GM19467 (cell line): ENCODE measurements around the gene GRIFIN.
A peak's percentile ranks its signal among the peaks of the same experiment; 100 is the strongest.
"Not testable (repeated sequence)": the region's sequence is repeated elsewhere in the genome, so short reads cannot be mapped to it uniquely, and the experiment has no call there.

Source experiments
- ATAC-seq: cut with Tn5 transposase; IDR thresholded peaks from one replicate; pipeline ENCODE4 v1.9.1; 2021; ENCODE audit warnings: mild to moderate bottlenecking, moderate library complexity; ENCODE audit not compliant: unreplicated experiment

GRIFIN gene

DNA sequence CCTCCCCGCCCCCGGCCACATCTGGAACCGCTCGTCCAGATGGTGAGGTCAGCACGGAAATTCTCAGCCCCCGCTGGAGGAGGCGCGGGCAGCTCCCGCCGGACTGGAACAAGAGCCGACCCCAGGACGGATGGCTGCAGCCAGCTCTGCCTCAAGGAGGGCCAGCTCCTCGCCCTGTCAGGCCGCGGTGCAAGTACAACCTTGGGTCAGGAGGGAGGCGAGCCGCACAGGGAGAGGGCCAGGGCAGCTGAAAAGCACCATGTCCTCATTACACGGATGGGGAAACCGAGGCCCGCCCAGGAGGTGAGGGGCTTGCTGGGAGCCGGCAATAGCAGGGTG is 3.8 kb upstream of the GRIFIN start:
- ATAC-seq = no peak

DNA sequence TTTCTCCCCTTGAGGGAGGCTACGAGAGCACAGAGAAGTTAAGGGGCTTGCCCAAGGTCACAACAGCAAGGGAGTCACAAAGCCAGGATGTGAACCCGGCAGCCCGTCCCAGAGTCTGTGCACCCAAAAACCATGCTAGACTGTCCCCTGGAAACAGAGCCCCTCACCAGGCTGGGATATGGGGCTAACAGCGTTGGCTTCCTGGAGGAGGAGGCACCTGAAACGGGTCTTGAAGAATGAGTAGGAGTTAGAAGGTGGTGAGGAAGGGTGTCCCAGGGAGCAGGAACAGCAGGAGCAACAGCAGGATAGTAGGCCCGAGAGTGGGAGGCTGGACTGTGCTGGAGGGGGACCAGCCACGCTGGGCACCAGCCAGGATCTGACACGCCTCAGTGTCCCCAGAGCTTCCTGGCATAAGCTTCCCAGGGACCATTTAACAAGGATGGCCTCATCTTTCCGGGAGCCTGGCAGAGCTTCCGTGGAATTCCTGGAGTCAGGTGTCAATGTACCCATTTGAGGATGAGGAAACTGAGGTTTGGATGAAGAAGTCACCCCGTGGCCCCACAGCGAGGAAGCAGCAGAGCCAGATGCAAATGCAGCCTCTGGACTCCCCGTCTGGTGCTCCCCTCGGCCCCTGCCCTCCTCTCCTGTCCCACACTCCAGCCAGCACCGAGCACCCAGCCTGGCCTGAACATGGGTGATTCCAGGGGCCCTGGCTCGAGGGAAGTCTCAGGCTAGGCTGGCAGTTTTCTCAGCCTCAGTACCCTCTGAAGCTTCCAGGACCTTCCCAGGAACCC is 3.3 kb upstream of the GRIFIN start:
- no peak for ATAC-seq

DNA sequence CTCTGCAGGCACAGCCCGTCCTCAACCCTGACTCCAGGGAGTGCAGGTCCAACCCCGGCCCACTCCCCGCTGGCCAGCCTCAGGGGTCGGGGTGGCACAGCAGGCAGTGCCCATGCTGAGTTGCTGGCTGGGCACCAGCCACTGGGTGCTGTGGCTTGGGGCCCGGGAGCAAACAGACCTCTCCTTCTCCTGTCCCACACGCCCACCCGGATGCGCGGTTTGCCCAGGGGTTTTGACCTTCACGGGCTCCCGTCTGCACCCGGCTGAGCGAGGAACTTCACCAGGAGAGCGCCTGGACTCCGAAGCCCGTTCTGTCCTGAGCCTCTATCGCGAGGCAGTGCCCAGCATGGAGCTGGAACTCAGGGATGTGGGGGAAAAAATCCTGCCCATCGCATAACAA is 2.6 kb upstream of the GRIFIN start:
- no peak for ATAC-seq

DNA sequence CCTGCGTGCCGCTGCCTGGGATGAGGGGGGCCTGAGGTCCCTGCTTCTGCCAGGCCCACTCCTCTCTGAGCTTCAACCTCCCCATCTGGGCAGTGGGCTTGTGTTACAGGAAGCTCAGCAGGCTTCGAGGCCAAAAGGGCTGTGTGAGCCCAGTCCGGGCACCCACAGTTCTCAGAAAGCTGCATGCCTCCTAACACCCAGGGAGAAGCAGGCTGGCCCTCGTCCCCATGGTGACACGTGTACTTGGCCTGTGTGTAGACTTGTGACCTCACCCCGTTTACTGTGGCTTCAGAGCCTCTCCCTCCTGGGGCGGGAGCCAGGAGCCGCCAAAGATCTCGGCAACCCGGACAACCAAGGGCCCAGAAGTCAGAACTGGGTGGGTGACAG is 2.2 kb upstream of the GRIFIN start:
- no peak for ATAC-seq

DNA sequence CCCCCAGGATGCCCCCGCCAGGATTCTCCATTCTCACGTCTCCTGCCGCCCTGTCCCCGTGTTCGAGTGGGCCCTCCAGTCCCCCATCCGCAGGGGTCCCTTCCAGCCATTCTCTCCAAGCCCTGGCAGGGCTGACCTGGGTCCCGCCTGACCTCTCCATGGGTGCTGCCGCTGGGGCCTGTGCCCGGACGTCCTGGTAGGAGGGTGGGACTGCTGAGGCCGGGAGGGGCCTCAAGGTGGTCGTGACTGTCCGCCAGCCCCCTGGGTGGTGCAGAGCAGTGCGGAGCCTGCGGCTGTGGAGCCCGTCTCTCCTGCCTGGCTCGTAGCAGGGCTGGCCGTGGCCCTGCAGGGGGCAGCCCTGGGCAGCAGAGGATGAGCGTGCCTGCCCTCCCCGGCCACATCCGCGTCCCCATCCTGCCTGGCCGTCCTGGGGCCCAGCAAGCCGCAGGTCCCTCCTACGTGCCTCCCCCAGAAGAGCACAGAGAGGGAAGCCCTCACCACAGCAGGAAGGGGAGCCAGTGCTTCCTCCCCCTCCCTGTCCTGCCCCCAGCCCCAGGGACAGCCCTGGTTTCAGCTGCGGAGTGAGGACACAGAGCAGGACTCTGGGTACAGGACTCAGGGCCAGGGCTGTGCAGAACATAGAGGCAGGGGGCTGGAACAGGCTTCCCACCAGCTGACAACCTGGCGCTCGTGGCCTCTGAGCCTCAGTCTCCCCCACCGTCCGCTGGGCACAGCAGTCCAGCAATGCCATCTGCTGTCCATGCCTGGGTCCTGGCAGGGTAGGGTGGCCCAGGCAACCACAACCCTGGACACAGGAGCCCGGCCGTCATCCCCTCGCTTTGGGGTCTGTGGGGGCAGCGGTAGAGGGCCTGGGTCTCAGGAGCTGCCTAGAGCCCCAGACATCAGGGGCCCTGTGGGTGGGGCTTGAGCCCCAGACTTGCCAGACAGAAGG is 1.5 kb upstream of the GRIFIN start:
- ATAC-seq = peak; percentile 55

DNA sequence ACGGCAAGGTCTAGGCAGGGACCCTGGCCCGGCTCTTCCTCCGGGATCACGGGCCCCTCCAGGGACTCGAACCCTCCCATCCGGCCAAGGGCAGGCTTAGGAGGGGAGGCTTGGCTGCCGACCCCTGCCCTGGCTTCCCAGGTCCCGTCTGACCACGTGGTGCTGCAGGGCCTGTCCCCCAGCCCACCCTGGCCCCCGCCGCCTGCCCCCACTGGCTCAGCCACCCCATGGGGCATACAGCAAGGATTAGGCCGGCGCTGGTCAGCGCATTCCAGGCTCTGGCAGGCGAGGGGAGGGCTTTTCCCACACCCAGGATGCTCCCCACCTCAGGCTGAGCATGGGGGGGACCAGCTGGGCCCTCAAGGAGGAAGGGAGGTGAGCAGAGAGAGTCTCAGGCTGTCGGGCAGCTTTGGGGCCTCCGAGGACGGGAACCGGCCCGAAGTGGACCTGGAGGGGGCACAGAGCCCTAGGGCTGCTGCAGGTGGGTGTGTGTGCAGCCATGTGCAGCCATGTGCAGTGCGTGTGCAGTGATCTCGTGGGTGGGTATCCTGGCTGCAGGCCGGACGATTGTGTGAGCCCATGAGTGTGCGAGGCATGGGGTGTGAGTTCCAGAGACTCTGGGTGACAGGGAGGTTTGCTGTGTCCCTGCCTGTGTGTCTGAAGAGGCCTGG is 713 bp upstream of the GRIFIN start:
- no peak for ATAC-seq

DNA sequence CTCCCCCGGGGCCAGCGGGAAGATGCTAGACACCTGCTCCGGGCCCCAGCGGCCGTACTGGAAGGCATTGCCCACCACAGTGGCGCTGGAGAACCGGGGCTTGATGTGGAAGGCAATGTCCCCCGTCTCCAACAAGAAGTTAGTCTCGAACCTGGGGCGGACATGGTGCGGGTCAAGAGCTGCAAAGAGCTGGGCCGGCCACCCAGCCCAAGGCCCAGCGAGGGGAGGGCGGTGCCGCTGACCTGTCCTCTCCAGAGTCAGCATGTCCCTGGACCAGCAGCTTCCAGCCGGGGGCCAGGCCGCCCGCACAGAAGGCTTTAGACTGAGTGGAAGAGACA is 551 bp downstream of the GRIFIN start:
- ATAC-seq = no peak

DNA sequence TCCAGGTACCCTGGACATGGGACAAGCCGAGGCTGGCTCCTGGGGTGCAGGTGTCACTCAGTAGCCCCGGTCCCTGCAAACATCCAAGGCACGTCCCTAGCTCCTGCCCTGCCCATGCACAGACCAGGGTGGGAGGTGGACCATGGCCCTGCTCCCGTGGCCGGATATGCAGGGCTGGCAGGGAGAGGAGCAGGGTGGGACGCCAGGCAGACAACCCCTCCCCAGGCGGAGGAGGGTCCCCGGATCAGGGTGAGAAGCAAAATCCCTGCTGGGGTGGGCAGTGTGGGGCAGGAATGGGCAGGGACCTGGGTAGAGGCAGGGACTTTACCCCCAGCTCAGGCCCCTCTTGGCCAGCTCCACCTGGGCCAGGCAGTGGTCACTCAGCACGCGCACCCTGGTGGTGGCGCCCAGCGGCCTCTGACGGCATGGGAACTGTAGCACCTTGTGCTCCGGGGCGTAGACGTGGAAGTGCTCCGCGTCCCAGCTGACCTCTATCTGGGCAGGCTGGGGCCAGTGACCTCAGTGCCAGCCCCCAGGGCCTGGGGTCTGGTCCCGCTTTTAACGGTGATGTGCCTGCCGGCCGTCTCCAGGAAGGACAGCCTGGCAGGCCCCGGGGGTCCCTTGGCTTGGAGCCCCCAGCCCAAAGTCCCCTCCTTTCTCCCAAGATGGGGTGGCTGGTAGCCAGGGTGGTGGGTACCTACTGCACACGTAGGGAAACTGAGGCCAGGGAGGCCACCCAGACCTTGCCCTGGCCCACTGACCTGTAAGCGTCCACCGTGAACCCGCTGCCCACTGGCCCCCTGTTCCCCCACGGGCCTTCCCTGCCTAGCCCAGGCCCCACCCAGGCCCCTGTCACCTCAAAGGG is 1.2 kb downstream of the GRIFIN start:
- no peak for ATAC-seq

DNA sequence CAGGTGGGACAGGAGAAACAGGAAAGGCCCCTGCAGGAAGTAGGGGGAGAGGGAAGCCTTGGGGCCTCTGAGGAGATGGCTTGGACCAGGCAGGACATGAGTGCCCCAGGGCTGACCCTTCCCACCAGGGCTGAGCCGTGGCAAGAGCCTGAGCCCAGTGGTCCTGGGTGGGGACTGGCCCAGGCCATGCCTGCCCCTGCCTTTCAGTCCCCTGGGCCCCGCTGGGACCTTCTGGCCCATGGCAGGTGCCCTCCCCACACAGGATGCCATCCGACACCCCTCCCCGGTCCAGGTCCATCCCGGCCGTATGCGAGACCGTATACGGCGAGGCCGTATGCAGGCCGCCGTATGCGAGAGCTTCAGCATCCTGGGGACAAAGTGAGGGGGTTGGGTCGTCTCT is 2.0 kb downstream of the GRIFIN start:
- no peak for ATAC-seq

DNA sequence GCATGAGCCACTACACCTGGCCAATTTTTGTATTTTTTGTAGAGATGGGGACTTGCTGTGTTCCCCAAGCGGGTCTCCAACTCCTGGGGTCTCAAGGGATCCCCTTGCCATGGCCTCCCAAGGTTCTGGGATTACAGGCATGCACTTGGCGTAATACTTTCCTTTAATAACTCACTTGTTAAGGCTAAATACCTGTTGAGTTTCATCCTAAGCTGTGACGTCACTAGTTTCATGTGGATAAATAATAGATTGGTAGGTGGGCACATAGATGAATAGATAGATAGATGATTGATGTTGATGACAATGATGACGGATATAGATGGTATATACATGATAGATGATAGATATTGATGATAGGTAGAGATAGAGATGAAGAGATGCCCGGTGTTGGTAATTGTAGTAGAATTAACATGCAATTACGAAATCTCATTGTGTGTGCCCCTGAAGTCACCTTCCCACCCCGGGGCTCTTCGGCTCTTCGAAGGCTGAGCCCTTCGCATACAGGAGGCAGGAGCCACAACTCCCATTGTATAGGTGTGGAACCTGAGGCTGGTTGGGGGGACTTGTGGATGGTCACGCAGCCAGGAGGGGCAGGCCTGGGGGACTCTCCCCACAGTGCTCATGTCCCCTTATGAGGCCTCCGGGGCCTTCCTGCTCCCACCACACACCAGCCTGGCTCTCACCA is 2.6 kb downstream of the GRIFIN start:
- ATAC-seq = no peak

DNA sequence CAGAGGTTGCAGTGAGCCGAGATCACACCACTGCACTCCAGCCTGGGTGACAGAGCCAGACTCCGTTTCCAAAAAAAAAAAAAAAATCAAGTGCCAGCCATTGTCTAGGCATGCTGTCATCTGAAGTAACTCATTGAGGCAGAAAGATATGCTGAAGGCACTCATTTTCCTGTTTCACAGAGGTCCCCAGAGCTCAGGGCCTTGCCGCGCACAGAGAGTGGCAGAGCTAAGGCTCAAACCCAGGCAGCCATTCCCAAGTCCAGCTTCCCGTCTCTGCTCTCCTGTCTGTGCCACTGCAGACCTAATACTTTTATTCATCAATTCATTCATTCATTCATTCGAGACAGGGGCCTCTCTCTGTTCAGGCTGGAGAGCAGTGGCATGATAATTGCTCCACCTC is 3.5 kb downstream of the GRIFIN start:
- ATAC-seq = no peak

DNA sequence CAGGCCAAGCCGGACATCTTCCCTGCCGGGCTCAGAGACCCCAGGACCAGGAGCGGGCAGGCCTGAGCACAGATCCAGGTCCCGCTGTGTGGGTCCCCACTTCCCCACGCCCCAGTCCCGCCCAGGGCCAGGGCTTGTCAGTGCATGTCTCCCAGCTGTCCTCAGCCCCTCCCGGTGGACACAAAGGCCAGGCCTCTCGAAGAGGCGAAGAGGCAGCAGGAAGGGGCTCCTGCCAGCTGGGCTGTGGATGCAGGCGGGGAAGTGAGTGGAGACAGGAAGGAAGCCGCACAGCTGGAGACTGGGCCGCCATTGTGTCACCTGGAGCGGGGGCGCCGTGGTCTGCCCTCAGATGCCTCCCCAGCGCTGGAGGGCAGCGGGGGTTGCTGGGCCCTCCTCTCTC is 4.8 kb downstream of the GRIFIN start:
- ATAC-seq = no peak

DNA sequence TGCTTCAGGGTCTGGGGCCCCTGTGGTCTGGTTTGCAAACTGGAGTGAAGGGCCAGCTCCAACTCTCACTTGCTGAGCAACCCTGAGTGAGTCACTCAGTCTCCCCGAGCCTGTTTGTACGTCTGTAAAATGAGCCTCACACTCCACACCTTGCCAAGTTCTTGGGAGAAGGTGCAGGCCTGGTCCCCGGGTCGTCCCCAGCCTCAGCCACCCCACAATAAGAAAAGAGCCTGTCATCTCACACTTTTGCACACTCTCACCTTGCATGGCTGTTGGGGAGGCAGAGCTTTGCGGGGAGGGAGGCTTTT is 5.2 kb downstream of the GRIFIN start:
- ATAC-seq = no peak

DNA sequence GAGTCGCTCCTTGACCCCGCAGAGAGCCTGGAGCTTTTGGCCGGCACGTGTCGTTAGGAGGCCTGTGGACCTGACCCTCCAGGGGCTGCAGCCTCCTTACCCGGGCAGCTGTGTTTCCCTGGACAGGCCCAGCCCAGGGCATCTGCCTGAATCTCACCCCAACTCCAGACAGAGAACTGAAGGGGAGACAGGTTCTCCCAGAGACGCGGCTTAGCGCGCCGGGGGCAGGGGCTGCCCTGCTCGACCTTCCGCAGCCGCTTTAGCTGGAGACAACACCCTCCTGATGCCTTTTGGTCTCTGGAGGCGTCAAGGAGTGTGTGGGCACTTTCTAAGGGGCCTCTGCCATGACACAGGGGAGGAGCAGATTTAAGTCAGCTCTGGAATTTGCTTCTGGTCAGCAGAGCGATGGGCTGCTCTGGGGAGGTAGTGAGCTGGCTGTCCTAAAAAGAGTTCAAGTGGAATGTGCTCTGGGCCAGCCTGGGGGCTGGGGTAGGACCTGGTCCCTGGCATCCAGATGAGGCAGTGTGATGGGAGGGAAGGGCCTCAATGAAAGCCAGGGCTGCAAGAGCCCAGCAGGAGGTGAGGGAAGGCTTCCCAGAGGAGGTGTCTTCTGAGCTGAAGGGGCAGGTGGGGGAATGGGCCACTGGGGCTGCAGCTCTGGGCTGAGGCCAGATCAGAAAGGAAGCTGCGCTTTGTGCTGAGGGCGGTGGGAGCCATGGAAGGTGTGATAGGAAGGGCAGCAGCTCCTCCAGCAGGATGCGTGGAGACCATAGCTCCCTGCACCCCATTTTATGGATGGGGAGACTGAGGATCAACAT is 5.8 kb downstream of the GRIFIN start:
- ATAC-seq = no peak

DNA sequence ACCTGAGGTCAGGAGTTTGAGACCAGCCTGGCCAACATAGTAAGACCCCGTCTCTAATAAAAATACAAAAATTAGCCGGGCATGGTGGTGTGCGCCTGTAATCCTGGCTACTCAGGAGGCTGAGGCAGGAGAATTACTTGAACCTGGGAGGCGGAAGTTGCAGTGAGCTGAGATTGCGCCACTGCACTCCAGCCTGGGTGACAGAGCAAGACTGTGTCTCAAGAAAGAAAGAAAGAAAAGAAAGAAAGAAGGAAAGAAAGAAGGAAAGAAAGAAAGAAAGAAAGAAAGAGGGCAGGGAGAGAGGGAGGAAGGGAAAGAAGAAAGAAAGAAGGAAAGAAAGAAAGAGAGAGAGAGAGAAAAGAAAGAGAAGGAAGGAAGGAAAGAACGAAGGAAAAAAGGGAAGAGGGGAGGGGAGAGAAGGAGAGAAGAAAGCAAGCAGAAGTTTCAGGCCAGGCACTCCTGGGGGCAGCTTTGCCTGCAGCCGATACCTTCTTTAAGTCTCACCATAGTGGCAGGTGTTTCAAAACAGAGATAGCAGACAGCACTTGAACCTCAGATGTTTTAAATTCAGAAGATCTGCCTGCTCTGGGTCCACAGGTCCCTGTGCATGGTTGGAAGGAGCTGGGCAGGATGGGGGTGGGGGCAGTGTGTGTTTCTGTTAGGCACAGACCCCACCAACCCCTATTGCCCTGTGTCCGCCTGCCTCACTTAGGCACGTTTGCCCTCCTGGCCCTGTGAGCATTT is 6.6 kb downstream of the GRIFIN start:
- ATAC-seq = not testable (repeated sequence)

DNA sequence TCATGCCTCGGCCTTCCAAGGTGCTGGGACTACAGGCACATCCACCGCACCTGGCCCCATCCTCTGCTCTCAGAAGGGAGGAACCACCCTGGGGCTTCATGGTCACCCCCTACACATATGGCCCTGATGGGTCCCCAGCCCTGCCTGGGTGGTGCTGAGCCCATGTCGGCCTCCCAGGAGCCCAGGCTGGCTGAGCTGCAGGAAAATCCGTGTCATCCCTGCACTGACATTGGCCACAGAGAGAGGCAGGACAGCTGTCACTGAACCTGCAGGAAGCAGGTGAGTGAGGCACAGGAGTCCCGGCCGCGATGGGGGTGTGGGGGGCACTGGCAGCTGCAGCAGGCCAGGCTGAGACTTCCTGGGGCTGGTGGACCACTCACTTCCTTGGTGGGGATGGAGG is 8.0 kb downstream of the GRIFIN start:
- no peak for ATAC-seq

DNA sequence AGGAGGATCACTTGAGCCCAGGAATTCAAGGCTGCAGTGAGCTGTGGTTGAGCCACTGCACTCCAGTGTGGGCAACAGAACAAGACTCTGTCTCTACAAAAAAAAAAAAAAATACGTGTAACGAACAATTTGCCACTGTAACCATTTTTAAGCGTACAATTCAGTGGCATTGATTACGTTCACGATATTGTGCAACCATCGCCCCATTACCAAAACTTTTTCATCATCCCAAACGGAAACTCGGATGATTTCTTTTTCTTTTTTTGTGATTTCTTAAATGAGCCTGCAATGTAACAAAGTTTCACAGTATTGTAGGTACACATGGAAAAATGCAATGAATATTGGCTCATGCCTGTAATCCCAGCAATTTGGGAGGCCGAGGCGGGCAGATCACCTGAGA is 9.5 kb downstream of the GRIFIN start:
- ATAC-seq = no peak

DNA sequence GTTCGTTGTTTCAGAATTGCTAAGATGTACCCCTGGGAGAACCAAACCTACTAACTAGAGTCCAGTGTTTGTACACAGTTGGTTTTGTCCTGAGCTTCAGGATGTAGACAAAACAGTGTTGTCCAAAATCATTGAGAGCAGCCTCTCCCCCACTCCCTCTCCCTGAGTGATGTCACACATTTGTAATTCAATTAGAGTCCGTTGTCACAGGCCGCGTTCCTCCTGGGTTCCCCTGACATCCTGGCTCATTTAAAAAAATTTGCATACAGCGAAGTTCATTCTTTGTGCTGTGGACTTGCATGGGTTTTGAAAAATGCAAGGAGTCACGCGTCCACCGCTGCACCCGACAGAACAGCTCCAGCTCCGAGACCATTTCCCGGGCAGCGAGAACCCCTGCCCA is 10.3 kb downstream of the GRIFIN start:
- ATAC-seq = no peak

DNA sequence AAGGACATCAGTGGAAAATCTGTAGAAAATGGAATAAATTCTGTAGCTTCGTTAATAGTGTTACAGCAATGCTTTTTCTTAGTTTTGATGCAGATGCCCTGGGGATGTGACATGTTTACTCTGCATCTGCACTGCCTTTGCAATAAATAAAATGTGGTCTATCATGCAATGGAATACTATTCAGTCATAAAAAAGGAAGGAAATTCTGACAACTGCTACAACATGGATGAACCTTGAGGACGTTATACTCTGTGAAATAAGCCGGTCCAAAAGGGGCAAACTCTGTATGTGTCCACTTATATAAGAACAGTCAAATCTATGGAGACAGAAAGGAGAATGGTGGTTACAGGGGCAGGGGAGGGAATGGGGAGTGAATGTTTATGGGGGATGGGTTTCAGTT is 13.5 kb downstream of the GRIFIN start:
- ATAC-seq = no peak
